ENCODE measurements around the gene SLC16A13.

DNA sequence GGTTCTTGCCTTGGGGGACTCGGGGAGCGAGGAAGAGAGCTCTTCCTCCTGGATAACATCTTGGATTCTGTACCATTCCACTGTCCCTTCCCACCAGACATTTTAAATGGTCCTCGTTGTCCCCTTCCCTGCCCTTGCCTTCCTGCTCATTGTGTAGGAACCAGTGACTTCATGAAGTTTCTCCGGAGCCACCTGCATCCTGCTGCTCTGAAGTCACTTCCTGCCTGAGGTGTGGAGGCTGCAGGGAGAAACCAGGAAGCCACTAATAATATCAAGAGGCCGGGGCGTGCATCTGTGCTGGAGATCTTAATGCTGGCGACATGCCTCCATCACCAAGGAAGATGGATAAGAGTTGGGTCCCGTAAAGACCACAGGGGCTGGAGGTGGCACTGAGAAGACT is 6.2 kb upstream of the SLC16A13 start:
- TF ChIP-seq, protein P1, sequence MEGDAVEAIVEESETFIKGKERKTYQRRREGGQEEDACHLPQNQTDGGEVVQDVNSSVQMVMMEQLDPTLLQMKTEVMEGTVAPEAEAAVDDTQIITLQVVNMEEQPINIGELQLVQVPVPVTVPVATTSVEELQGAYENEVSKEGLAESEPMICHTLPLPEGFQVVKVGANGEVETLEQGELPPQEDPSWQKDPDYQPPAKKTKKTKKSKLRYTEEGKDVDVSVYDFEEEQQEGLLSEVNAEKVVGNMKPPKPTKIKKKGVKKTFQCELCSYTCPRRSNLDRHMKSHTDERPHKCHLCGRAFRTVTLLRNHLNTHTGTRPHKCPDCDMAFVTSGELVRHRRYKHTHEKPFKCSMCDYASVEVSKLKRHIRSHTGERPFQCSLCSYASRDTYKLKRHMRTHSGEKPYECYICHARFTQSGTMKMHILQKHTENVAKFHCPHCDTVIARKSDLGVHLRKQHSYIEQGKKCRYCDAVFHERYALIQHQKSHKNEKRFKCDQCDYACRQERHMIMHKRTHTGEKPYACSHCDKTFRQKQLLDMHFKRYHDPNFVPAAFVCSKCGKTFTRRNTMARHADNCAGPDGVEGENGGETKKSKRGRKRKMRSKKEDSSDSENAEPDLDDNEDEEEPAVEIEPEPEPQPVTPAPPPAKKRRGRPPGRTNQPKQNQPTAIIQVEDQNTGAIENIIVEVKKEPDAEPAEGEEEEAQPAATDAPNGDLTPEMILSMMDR (conservative IDR thresholded peaks at IDR 0.05), result no peak
- no peak for TF ChIP-seq EZH2 (IDR thresholded peaks at IDR 0.05; ENCODE audit: low read depth)

All from PC-9 (cell line).